Measurements from ENCODE around the gene FLOT1. TPM values are rescaled to one million over a fixed set of nuclear protein-coding genes. Genes with fewer than 3 reads are reported as not detected.

The FLOT1 gene
- total and polyA plus RNA-seq, 9 of the 15 experiments (the other 6 are each of a cell fraction or from before 2014, with no cell fraction given) = 11.7 to 149 (median 118) TPM

GRCh38 chr6:30719791-30720737, 22.4 kb downstream of the FLOT1 start, which contains the start of gene TUBB (continued):
- TF ChIP-seq ZNF696 (CRISPR knock-in tag; conservative IDR thresholded peaks at IDR 0.05) = no peak
- TF ChIP-seq HIVEP1 (CRISPR knock-in tag; IDR thresholded peaks at IDR 0.05) = no peak
- TF ChIP-seq ZNF764 (CRISPR knock-in tag; IDR thresholded peaks at IDR 0.05; ENCODE audit: low read depth) = no peak
- no peak for TF ChIP-seq RNF219 (CRISPR knock-in tag; IDR thresholded peaks at IDR 0.05)
- TF ChIP-seq ZNF311 (CRISPR knock-in tag; IDR thresholded peaks at IDR 0.05) = no peak
- TF ChIP-seq CHD4 (IDR thresholded peaks at IDR 0.05; ENCODE audit: insufficient read depth, insufficient replicate concordance, low read depth, low read length, poor library complexity, severe bottlenecking) = no peak
- peak; percentile 64 for TF ChIP-seq MTA3 (IDR thresholded peaks at IDR 0.05; ENCODE audit: borderline replicate concordance)
- TF ChIP-seq, protein P1, sequence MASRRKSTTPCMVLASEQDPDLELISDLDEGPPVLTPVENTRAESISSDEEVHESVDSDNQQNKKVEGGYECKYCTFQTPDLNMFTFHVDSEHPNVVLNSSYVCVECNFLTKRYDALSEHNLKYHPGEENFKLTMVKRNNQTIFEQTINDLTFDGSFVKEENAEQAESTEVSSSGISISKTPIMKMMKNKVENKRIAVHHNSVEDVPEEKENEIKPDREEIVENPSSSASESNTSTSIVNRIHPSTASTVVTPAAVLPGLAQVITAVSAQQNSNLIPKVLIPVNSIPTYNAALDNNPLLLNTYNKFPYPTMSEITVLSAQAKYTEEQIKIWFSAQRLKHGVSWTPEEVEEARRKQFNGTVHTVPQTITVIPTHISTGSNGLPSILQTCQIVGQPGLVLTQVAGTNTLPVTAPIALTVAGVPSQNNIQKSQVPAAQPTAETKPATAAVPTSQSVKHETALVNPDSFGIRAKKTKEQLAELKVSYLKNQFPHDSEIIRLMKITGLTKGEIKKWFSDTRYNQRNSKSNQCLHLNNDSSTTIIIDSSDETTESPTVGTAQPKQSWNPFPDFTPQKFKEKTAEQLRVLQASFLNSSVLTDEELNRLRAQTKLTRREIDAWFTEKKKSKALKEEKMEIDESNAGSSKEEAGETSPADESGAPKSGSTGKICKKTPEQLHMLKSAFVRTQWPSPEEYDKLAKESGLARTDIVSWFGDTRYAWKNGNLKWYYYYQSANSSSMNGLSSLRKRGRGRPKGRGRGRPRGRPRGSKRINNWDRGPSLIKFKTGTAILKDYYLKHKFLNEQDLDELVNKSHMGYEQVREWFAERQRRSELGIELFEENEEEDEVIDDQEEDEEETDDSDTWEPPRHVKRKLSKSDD (conservative IDR thresholded peaks at IDR 0.05; ENCODE audit: low read length) = peak; percentile 86
- no peak; the same call in 1 of the 2 replicates for TF ChIP-seq ETV1 (tag; conservative IDR thresholded peaks at IDR 0.05; ENCODE audit: low read depth)
- TF ChIP-seq, protein P2, sequence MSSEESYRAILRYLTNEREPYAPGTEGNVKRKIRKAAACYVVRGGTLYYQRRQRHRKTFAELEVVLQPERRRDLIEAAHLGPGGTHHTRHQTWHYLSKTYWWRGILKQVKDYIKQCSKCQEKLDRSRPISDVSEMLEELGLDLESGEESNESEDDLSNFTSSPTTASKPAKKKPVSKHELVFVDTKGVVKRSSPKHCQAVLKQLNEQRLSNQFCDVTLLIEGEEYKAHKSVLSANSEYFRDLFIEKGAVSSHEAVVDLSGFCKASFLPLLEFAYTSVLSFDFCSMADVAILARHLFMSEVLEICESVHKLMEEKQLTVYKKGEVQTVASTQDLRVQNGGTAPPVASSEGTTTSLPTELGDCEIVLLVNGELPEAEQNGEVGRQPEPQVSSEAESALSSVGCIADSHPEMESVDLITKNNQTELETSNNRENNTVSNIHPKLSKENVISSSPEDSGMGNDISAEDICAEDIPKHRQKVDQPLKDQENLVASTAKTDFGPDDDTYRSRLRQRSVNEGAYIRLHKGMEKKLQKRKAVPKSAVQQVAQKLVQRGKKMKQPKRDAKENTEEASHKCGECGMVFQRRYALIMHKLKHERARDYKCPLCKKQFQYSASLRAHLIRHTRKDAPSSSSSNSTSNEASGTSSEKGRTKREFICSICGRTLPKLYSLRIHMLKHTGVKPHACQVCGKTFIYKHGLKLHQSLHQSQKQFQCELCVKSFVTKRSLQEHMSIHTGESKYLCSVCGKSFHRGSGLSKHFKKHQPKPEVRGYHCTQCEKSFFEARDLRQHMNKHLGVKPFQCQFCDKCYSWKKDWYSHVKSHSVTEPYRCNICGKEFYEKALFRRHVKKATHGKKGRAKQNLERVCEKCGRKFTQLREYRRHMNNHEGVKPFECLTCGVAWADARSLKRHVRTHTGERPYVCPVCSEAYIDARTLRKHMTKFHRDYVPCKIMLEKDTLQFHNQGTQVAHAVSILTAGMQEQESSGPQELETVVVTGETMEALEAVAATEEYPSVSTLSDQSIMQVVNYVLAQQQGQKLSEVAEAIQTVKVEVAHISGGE (CRISPR knock-in tag; IDR thresholded peaks at IDR 0.05) = 0 out of 6 replicates have a peak, but pooled peaks of 1 of the 3 experiments have one; percentile 21
- peak; percentile 73 for TF ChIP-seq BHLHE40 (IDR thresholded peaks at IDR 0.05; ENCODE audit: low read length)
- peak; percentile 84 for TF ChIP-seq SP1 (CRISPR knock-in tag; IDR thresholded peaks at IDR 0.05)
- no peak for TF ChIP-seq NFE2L1 (tag; IDR thresholded peaks at IDR 0.05; ENCODE audit: borderline replicate concordance, low read depth)
- no peak for TF ChIP-seq DDX20 (tag; IDR thresholded peaks at IDR 0.05; ENCODE audit: low read depth)
- TF ChIP-seq HOXB6 (CRISPR knock-in tag; IDR thresholded peaks at IDR 0.05; ENCODE audit: borderline replicate concordance) = no peak
